Testis (tissue), 3 donors: ENCODE results near the gene ATP13A3. TPM values are rescaled to one million over a fixed set of nuclear protein-coding genes. Genes with fewer than 3 reads are reported as not detected.
A peak's percentile ranks its signal among the peaks of the same experiment; 100 is the strongest.

ENCODE experiments used
- DNase-seq: peaks from one replicate; pipeline ENCODE4 v3.0.0-alpha.2; 2019
- H3K27ac ChIP-seq, 2 donors: fragments of 200-600 bp; sonication (generic); one replicate each; pipeline ENCODE4 v1.5.1; 2019
- H3K27me3 ChIP-seq: fragments of 200-600 bp; sonication (generic); one replicate; pipeline ENCODE4 v1.5.1; 2019
- H3K36me3 ChIP-seq: fragments of 200-600 bp; sonication (generic); one replicate; pipeline ENCODE4 v1.5.1; 2017; ENCODE audit warnings: low read depth; ENCODE audit errors: missing control alignments
- H3K4me1 ChIP-seq: fragments of 200-600 bp; sonication (generic); one replicate; pipeline ENCODE4 v1.5.1; 2019
- H3K4me3 ChIP-seq, 2 donors: fragments of 200-600 bp; sonication (generic); one replicate each; pipeline ENCODE4 v1.5.1; 2017 to 2019
- H3K9me3 ChIP-seq: fragments of 200-600 bp; sonication (generic); one replicate; pipeline ENCODE4 v1.5.1; 2017
- CTCF ChIP-seq, 3 experiments: fragments of 450-650 bp in 2 of 3; fragments of 200-600 bp in 1 of 3; sonication (generic) in 1 of 3; IDR thresholded peaks; one replicate each; pipeline ENCODE4 v1.5.1; 2016 to 2019; ENCODE audit warnings: antibody characterized with exemption in 3 of 3, mild to moderate bottlenecking in 2 of 3, moderate library complexity in 1 of 3
- POLR2A ChIP-seq: fragments of 450-650 bp; IDR thresholded peaks from one replicate; pipeline ENCODE4 v1.6.1; 2017; ENCODE audit warnings: antibody characterized with exemption, mild to moderate bottlenecking, moderate library complexity
- WGBS, 2 donors: methylation state at CpG; one replicate each; pipeline ENCODE4 v1.1.5; 2018; 5-methylcytosine and 5-hydroxymethylcytosine counted together
- intact Hi-C: fragments of 100-400 bp; cut with DNase I; formaldehyde crosslinking; loops from one replicate; pipeline ENCODE4 v1.15.1; 2023; ENCODE audit warnings: low total_unique reads
- polyA plus RNA-seq: library from polyadenylated mRNA; stranded (reverse); fragments of 350-450 nt; fragmentation: Illumina TruSeq; extraction: RNeasy Lipid Tissue Mini Kit (QIAGEN cat#74804); gene quantifications from one replicate; pipeline ENCODE4 v1.2.3, GENCODE V29; 2014; ENCODE audit warnings: low read depth, low replicate concordance; ENCODE audit not compliant: insufficient read depth
- total RNA-seq, 2 donors: library from RNA; depleted of rRNA; stranded (reverse); fragments of >200 nt; gene quantifications; one replicate each; pipeline ENCODE4 v1.2.3, GENCODE V29; 2016

Gene ATP13A3
- total and polyA plus RNA-seq, 3 donors from 2014 or later: 26.6 to 62.3 (median 51.8) TPM

- Histone ChIP-seq H3K27ac (no peak overlapping the region), H3K4me1 (no peaks in the 10 kb centered on the region), H3K4me3 (no peak overlapping the region), H3K36me3 (no peaks in the 10 kb centered on the region), H3K27me3 (no peaks in the 10 kb centered on the region), H3K9me3 (no peaks in the 10 kb centered on the region)
- DNase-seq: no peak
- 94 to 96% methylated on average over 6 of the region's 6 CpGs for WGBS, 2 donors
- TF ChIP-seq POLR2A (no peak), CTCF (IDR thresholded peaks at IDR 0.05) (no peak)
- intact Hi-C loops: no loop called here
Measured at GRCh38 chr3:194365526-194365925, 121.3 kb downstream of the ATP13A3 start.

GRCh38 chr3:194364652-194365434 is 122.0 kb downstream of the ATP13A3 start:
- TF ChIP-seq CTCF (IDR thresholded peaks at IDR 0.05): no peak
- TF ChIP-seq POLR2A: no peak
- Histone ChIP-seq H3K4me3 (no peak overlapping the region), H3K36me3 (no peaks in the 10 kb centered on the region), H3K4me1 (no peaks in the 10 kb centered on the region), H3K27me3 (no peaks in the 10 kb centered on the region), H3K9me3 (no peaks in the 10 kb centered on the region), H3K27ac (no peak overlapping the region)
- peak; percentile 21 for DNase-seq
- intact Hi-C loops: no loop called here
- 52 to 73% methylated on average over 10 to 20 of the region's 20 CpGs for WGBS, 2 donors

- intact Hi-C loops: no loop called here
- Histone ChIP-seq H3K27me3 (no peaks in the 10 kb centered on the region), H3K4me1 (no peaks in the 10 kb centered on the region), H3K36me3 (no peaks in the 10 kb centered on the region), H3K27ac (no peak overlapping the region), H3K9me3 (no peaks in the 10 kb centered on the region), H3K4me3 (no peak overlapping the region)
- WGBS, 2 donors: 87 to 92% methylated on average over 3 of the region's 3 CpGs
- DNase-seq: no peak
- TF ChIP-seq POLR2A (no peak), CTCF (IDR thresholded peaks at IDR 0.05) (no peak)
Measured at GRCh38 chr3:194364314-194364651, 122.5 kb downstream of the ATP13A3 start.

GRCh38 chr3:194360568-194360967 is 126.2 kb downstream of the ATP13A3 start:
- intact Hi-C loops: no loop called here
- 91 to 93% methylated on average over 17 to 18 of the region's 18 CpGs for WGBS, 2 donors
- Histone ChIP-seq H3K27ac (no peak overlapping the region), H3K4me1 (peaks cover 7% of the 10 kb centered on the region), H3K36me3 (no peaks in the 10 kb centered on the region), H3K9me3 (no peaks in the 10 kb centered on the region), H3K27me3 (no peaks in the 10 kb centered on the region), H3K4me3 (no peak overlapping the region)
- TF ChIP-seq CTCF (IDR thresholded peaks at IDR 0.05) (no peak), POLR2A (no peak)
- DNase-seq: no peak

- 91 to 93% methylated on average over 11 of the region's 11 CpGs for WGBS, 2 donors
- intact Hi-C loops: no loop called here
- no peaks in the 10 kb centered on the region for H3K36me3 ChIP-seq
Measured at GRCh38 chr3:194357681-194358080, 129.1 kb downstream of the ATP13A3 start.

More at GRCh38 chr3:194357681-194358080, 129.1 kb downstream of the ATP13A3 start:
- no peak overlapping the region for H3K27ac ChIP-seq
- no peak for TF ChIP-seq CTCF (IDR thresholded peaks at IDR 0.05)
- no peaks in the 10 kb centered on the region for H3K27me3 ChIP-seq
- DNase-seq: no peak
- no peaks in the 10 kb centered on the region for H3K9me3 ChIP-seq
- H3K4me3 ChIP-seq: no peak overlapping the region
- H3K4me1 ChIP-seq: peaks cover 10% of the 10 kb centered on the region
